SK-N-SH (cell line): ENCODE data around the gene URM1. TPM values are rescaled to one million over a fixed set of nuclear protein-coding genes. Genes with fewer than 3 reads are reported as not detected.

ENCODE experiments used
- CTCF ChIA-PET: fragments of 300-600, 350-600 bp; formaldehyde crosslinking; extraction: SDS; loops from one replicate; lab custom pipeline; 2021; lab: Yijun Ruan, JAX
- POLR2A ChIA-PET: fragments of 350-600 bp; sonication (Branson Sonifier 250); formaldehyde crosslinking; extraction: SDS; loops from one replicate; lab custom pipeline; 2020; ENCODE audit warnings: antibody characterized with exemption, inconsistent platforms; lab: Yijun Ruan, JAX
- DNase-seq: peaks from one replicate; pipeline ENCODE4 v3.0.0; 2012
- H2AFZ ChIP-seq: fragments of 200-600 bp; sonication (generic); 2 replicates; pipeline ENCODE4 v1.8.1; 2016; ENCODE audit warnings: antibody characterized with exemption, mild to moderate bottlenecking, low read depth
- H3F3A ChIP-seq: fragments of 200-600 bp; sonication (generic); replicated peaks from 2 replicates; pipeline ENCODE3; 2016; ENCODE audit warnings: antibody characterized with exemption, mild to moderate bottlenecking; ENCODE audit not compliant: insufficient read depth
- H3K27ac ChIP-seq, 2 experiments: fragments of 200-500 bp in 1 of 2; fragments of 200-600 bp in 1 of 2; sonication (Bioruptor generic) in 1 of 2; sonication (generic), shearing (Covaris generic) in 1 of 2; 2 replicates each; pipeline versions ENCODE4 v1.5.1 to v1.6.1; 2014 to 2016; ENCODE audit warnings: low read depth in 2 of 2, inconsistent platforms in 1 of 2, low read length in 1 of 2, mild to moderate bottlenecking in 1 of 2, mixed read lengths in 1 of 2
- H3K27me3 ChIP-seq: fragments of 200-600 bp; sonication (generic), shearing (Covaris generic); 2 replicates; pipeline ENCODE4 v1.6.1; 2016; ENCODE audit warnings: mixed run types; ENCODE audit not compliant: insufficient read depth
- H3K36me3 ChIP-seq, 2 experiments: fragments of 200-500 bp in 1 of 2; fragments of 200-600 bp in 1 of 2; sonication (Bioruptor generic) in 1 of 2; sonication (generic) in 1 of 2; replicated peaks in 1 of 2; 2 replicates each; pipeline versions ENCODE3 to v1.5.1; 2014 to 2016; ENCODE audit warnings: low read length in 1 of 2, mild to moderate bottlenecking in 1 of 2; ENCODE audit not compliant: insufficient read depth in 2 of 2, control insufficient read depth in 1 of 2
- H3K4me1 ChIP-seq, 2 experiments: fragments of 200-500 bp in 1 of 2; fragments of 200-600 bp in 1 of 2; sonication (Bioruptor generic) in 1 of 2; sonication (generic), shearing (Covaris generic) in 1 of 2; 2 replicates each; pipeline versions ENCODE4 v1.5.1 to v1.6.1; 2014 to 2016; ENCODE audit warnings: low read depth in 1 of 2, low read length in 1 of 2, mixed run types in 1 of 2; ENCODE audit not compliant: insufficient read depth in 2 of 2, control insufficient read depth in 1 of 2
- H3K4me2 ChIP-seq: fragments of 200-600 bp; sonication (generic), shearing (Covaris generic); 2 replicates; pipeline ENCODE4 v1.6.1; 2017; ENCODE audit warnings: mixed run types
- H3K4me3 ChIP-seq, 2 experiments: fragments of 200-500 bp in 1 of 2; fragments of 200-600 bp in 1 of 2; sonication (Bioruptor generic) in 1 of 2; sonication (generic), shearing (Covaris generic) in 1 of 2; 2 replicates each; pipeline versions ENCODE4 v1.5.1 to v1.8.1; 2014 to 2016; ENCODE audit warnings: low read depth in 2 of 2, inconsistent platforms in 1 of 2, low read length in 1 of 2, mild to moderate bottlenecking in 1 of 2, mixed read lengths in 1 of 2, moderate library complexity in 1 of 2
- H3K79me2 ChIP-seq: fragments of 200-600 bp; sonication (generic); 2 replicates; pipeline ENCODE4 v1.8.1; 2017; ENCODE audit warnings: mild to moderate bottlenecking; ENCODE audit not compliant: insufficient read depth
- H3K9ac ChIP-seq: fragments of 200-600 bp; sonication (generic); 2 replicates; pipeline ENCODE4 v1.6.1; 2017; ENCODE audit warnings: mixed run types
- H3K9me2 ChIP-seq: fragments of 200-600 bp; sonication (generic); 2 replicates; pipeline ENCODE4 v1.6.1; 2017; ENCODE audit warnings: mixed run types
- H3K9me3 ChIP-seq: fragments of 200-600 bp; sonication (generic); 2 replicates; pipeline ENCODE4 v1.6.1; 2017; ENCODE audit warnings: mixed run types, mild to moderate bottlenecking, moderate library complexity
- H4K20me1 ChIP-seq: fragments of 200-600 bp; sonication (generic); 2 replicates; pipeline ENCODE4 v1.6.1; 2017; ENCODE audit warnings: mild to moderate bottlenecking, mixed run types; ENCODE audit not compliant: insufficient read depth
- CHD2 ChIP-seq: fragments of 150-350 bp; IDR thresholded peaks from 2 replicates; pipeline ENCODE4 v1.6.1; 2018; ENCODE audit warnings: low read length; ENCODE audit not compliant: partially characterized antibody
- CTCF ChIP-seq: fragments of 200-600 bp; sonication (generic); IDR thresholded peaks from 2 replicates; pipeline ENCODE4 v1.6.1; 2017; ENCODE audit warnings: antibody characterized with exemption, mild to moderate bottlenecking, moderate library complexity
- FOSL2 ChIP-seq: IDR thresholded peaks from 2 replicates; pipeline ENCODE4 v1.4.0; 2012; ENCODE audit warnings: low read depth, mild to moderate bottlenecking, moderate library complexity, borderline replicate concordance
- FOXM1 ChIP-seq: IDR thresholded peaks from 2 replicates; pipeline ENCODE4 v1.4.0; 2012; ENCODE audit warnings: low read depth, mild to moderate bottlenecking
- GABPA ChIP-seq: IDR thresholded peaks from 2 replicates; pipeline ENCODE4 v1.4.0; 2012; ENCODE audit warnings: low read depth, mild to moderate bottlenecking
- GATA2 ChIP-seq: sonication (generic); formaldehyde crosslinking; IDR thresholded peaks from 2 replicates; pipeline ENCODE4 v1.5.0; 2020; ENCODE audit warnings: mild to moderate bottlenecking, missing genetic modification reagents
- JUND ChIP-seq: IDR thresholded peaks from 2 replicates; pipeline ENCODE4 v1.4.0; 2012
- REST ChIP-seq: IDR thresholded peaks from 2 replicates; pipeline ENCODE4 v1.6.1; 2012; ENCODE audit warnings: mild to moderate bottlenecking, low read depth, low read length, moderate library complexity
- RFX5 ChIP-seq: IDR thresholded peaks from 2 replicates; pipeline ENCODE4 v1.6.1; 2012; ENCODE audit warnings: mild to moderate bottlenecking, improper control_type of control experiment, low read length
- RXRA ChIP-seq: IDR thresholded peaks from 2 replicates; pipeline ENCODE4 v1.4.0; 2012; ENCODE audit warnings: low read depth, mild to moderate bottlenecking, borderline replicate concordance
- SMC3 ChIP-seq: IDR thresholded peaks from 2 replicates; pipeline ENCODE4 v1.6.1; 2012; ENCODE audit warnings: low read depth, low read length, improper control_type of control experiment
- TAF1 ChIP-seq: IDR thresholded peaks from 2 replicates; pipeline ENCODE4 v1.6.1; 2012; ENCODE audit warnings: low read depth, mild to moderate bottlenecking, low read length, moderate library complexity, borderline replicate concordance
- TEAD4 ChIP-seq: IDR thresholded peaks from 2 replicates; pipeline ENCODE4 v1.4.0; 2012; ENCODE audit warnings: mild to moderate bottlenecking, borderline replicate concordance; ENCODE audit not compliant: insufficient read depth
- USF2 ChIP-seq: fragments of 150-350 bp; IDR thresholded peaks from 2 replicates; pipeline ENCODE4 v1.6.1; 2017; ENCODE audit warnings: antibody characterized with exemption, low read length, low read depth, borderline replicate concordance
- YY1 ChIP-seq: IDR thresholded peaks from 2 replicates; pipeline ENCODE4 v1.4.0; 2012; ENCODE audit warnings: low read depth, mild to moderate bottlenecking
- WGBS: methylation state at CpG from one replicate; pipeline ENCODE4 v1.1.6; 2017; ENCODE audit warnings: low lambda C conversion rate; 5-methylcytosine and 5-hydroxymethylcytosine counted together
- polyA plus RNA-seq, 3 experiments: library from polyadenylated mRNA; depleted of rRNA; stranded (reverse); fragments of >200 nt; gene quantifications; 2 replicates each; pipeline ENCODE4 v1.2.3, GENCODE V29; 2012

The URM1 gene
- polyA plus RNA-seq, 1 of the 3 experiments (the other 2 are of a cell fraction) = 58.9 TPM

DNA sequence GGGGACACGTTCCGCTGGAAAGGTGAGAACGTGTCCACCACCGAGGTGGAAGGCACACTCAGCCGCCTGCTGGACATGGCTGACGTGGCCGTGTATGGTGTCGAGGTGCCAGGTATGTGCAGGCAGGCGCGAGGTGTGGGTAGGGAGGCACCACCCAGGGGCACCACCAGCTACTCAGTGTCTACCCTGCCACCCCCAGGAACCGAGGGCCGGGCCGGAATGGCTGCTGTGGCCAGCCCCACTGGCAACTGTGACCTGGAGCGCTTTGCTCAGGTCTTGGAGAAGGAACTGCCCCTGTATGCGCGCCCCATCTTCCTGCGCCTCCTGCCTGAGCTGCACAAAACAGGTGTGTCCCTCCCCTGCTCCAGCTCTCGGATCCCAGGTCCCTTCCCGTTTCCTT is 15.7 kb upstream of the URM1 start (continued):
- TF ChIP-seq REST (no peak), GABPA (no peak), RFX5 (no peak), JUND (no peak), FOSL2 (no peak), RXRA (no peak), TAF1 (no peak), CHD2 (no peak), SMC3 (no peak)

DNA sequence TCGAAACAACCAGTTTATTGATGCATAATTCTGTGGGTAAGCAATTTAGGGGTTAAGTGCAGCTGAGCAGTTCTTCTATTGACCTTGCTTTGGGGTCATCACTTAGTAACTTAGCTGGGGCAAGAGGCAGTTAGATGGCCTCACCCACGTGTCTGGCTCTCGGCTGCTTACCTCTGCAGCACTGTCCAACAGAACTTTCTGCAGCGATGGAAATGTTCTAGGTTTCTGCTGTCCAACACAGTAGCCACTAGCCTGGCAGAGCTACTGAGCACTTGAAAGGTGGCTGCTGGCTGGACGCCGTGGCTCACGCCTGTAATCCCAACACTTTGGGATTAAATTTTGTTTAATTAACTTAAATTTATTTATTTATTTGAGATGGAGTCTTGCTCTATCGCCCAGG is 13.1 kb upstream of the URM1 start:
- DNase-seq = no peak
- Histone ChIP-seq H3K9ac (no peak overlapping the region), H3F3A (peaks cover 12% of the 10 kb centered on the region), H3K9me3 (no peaks in the 10 kb centered on the region), H3K27me3 (no peaks in the 10 kb centered on the region), H3K9me2 (no peaks in the 10 kb centered on the region), H4K20me1 (no peaks in the 10 kb centered on the region), H3K36me3 (peaks cover 0 to 8% of the 10 kb centered on the region in 2 experiments), H3K79me2 (no peaks in the 10 kb centered on the region), H3K4me1 (peaks cover 7 to 8% of the 10 kb centered on the region in 2 experiments; a peak in 2 of 4 replicates), H3K4me2 (no peak overlapping the region), H3K4me3 (no peak overlapping the region), H3K27ac (no peak overlapping the region), H2AFZ (no peak overlapping the region)
- CTCF ChIA-PET = interaction anchor here (1.0 to 6.2 kb wide), 4 partner anchors 13 to 63 kb away, joined by 4 to 33 read pairs (median 8); no protein-coding TSS in a partner anchor
- 96% methylated on average over 5 of the region's 8 CpGs for WGBS
- POLR2A ChIA-PET = no interaction called here
- no peak for TF ChIP-seq YY1
- TF ChIP-seq CTCF = no peak
- no peak for TF ChIP-seq TEAD4
- no peak for TF ChIP-seq USF2
- no peak for TF ChIP-seq GATA2 (CRISPR knock-in tag)
- no peak for TF ChIP-seq FOXM1
